Measurements from ENCODE around the gene L2HGDH.
A peak's percentile ranks its signal among the peaks of the same experiment; 100 is the strongest.

The L2HGDH gene

GRCh38 chr14:50272498-50272897, 39.5 kb downstream of the L2HGDH start:
- no peak for DNase-seq

- DNase-seq: no peak
Observed at GRCh38 chr14:50270932-50271331, 41.1 kb downstream of the L2HGDH start.

DNA sequence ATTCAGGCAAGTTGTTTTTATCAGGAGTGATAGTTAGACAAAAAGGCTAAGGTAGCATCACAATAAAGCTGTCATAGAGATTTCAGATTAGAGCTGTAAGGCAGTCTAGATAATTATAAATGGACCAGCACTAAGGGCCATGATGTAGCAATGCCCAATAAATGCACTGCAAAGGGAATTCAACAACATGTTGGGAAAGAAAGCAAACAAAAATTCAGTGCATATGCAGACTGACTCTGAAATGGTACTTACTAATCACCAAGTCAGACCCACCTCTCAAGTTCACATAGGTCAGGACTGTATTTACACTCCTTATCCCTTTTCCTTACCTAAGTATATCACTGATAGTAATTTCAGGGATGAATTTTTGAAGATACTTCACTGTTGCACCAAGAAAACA, 47.0 kb downstream of the L2HGDH start:
- no peak for DNase-seq

DNA sequence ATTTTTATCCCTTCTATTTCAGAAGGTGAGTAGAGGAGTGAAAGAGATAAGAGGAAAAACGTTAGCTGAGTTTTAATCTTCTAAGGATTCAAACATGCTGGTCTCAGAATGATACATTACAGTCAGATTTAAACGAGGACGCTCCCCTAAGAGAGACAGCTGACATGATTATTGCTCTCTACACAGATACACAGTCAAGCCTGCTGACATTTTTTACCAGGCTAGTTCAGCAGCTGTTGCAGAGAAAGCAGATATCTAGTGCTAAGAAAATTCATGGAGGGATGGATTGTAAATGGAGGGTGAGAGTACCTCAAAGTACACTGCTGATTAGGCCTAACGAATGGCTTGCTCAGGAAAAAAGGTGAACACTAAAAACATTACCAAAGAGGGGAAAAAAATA, 48.7 kb downstream of the L2HGDH start:
- no peak for DNase-seq

DNA sequence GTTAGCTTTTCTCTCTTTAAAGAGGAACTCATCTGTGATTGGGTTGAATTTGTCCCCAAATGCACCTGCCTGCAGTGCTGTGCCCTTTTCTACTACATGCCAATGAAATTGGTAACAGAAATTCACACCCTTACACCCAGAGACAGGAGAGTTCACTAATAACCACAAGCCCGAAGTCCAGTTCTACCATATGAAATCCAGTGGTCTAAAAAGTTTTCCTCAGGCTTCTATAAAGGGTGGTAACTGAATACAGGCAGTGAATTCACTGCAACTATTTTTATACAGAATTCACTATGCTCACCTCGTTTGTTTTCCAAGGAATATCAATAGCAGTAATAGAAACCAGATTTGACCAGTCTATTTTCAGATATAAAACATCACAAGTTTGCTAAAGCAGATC, 49.2 kb downstream of the L2HGDH start:
- DNase-seq: no peak

GRCh38 chr14:50260511-50260910, 51.5 kb downstream of the L2HGDH start:
- DNase-seq: peak; percentile 51

DNA sequence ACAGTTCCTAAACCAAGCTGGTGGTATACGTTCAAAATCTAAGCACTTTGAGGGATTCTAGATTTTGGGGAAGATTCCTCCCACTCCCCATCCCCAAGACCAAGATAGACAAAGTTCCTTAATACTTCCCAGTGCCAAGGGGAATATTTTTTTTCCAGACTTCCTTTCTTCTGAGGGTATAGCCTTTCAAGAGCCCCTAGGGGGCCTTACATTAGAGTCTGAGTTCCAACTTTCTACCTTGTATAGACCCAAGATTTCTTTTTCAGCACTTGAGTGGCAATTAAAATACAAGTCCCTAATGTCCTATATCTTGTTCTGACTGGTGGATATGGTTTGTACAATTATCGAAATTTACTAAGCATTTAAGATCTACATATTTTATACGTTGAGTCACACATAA, 52.0 kb downstream of the L2HGDH start:
- DNase-seq: no peak

DNA sequence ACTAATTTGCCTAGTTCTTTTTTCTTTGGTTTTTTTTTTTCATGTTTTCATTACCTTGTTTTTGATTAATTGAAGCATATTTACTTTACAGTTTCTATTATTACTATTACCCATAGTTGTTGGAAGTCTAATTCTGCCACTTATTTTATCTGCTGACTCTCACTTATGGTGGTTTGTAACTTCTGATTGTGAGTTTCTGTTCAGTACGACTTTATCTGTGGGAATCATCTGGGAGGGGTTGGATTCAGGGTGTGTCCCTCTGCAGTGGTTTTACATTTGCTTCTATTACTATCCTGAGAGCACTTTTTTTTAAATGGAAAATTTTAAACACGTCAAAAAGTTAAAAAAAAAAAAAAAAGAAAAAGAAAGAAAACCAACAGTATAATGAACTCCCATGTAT, 54.3 kb downstream of the L2HGDH start:
- no peak for DNase-seq

DNA sequence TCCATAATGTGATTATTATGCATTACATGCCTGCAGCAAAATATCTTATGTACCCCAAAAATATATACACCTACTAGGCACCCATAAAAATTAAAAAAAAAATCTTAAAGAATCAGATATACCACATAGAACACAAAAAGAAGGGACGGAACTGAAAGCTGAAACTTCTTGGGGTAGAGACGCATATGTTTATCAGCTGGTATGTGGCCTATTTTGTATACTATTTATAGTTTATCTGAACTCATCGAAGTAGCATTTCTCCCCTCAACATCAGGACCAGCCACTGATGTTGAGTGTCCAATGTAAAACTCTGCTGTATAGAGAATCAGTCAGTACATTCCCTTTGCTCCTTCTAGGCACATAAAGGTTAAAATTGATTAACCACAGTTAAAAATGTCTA, 57.8 kb downstream of the L2HGDH start:
- DNase-seq: no peak

- no peak for DNase-seq
Observed at GRCh38 chr14:50249136-50249775, 62.8 kb downstream of the L2HGDH start.

- DNase-seq: no peak
Observed at GRCh38 chr14:50247245-50247644, 64.8 kb downstream of the L2HGDH start.

GRCh38 chr14:50242566-50243310, 69.3 kb downstream of the L2HGDH start:
- no peak for DNase-seq

DNA sequence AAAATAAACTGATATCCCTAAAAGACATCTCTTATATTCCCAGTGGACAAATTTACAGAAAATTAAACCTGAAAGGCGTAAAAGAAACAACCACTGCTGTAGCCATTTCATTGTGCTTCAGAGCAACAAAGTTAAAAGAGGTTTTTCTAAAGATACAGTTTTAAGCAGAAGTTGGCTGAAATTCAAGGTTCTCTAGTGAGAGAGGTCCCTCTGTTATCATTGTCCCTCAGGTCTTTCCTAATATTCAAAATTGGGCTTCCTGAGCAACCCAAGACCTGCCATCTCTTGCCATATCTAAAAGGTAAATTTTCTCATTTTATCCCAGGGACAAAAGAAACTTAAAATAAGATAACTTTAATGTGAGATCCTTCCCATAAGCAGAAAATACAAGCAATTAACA, 69.9 kb downstream of the L2HGDH start:
- DNase-seq: no peak

DNA sequence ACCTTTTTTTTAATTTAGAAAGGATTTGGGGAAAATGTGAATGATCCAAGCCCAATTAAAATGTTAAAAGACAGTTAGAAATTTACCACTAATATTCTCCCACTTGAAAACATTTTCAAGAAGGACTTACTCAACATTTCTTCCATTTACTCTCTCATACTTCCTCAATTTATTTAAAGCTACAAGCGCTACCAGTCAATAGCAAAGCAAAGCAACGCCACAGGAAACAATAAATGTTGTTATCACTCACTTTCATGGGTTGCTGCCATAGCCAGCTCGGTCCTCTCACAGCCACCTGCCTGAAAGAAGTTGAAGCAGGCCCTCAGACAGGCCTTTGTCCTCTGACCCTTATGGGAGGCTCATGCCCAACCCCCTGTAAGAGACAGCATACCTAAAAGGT, 74.6 kb downstream of the L2HGDH start:
- no peak for DNase-seq

DNA sequence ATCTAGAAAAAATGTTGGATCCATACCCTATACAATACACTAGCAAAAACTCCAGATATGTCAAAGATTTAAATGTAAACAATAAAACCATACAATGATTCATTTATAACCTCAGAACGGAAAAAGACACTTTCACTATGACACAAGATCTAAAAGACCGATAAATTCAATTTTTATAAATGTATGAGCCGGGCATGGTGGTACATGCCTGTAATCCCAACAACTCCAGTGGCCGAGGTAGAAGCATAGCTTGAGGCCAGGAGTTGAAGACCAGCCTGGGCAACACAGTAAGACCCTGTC, 78.1 kb downstream of the L2HGDH start:
- DNase-seq: no peak

DNA sequence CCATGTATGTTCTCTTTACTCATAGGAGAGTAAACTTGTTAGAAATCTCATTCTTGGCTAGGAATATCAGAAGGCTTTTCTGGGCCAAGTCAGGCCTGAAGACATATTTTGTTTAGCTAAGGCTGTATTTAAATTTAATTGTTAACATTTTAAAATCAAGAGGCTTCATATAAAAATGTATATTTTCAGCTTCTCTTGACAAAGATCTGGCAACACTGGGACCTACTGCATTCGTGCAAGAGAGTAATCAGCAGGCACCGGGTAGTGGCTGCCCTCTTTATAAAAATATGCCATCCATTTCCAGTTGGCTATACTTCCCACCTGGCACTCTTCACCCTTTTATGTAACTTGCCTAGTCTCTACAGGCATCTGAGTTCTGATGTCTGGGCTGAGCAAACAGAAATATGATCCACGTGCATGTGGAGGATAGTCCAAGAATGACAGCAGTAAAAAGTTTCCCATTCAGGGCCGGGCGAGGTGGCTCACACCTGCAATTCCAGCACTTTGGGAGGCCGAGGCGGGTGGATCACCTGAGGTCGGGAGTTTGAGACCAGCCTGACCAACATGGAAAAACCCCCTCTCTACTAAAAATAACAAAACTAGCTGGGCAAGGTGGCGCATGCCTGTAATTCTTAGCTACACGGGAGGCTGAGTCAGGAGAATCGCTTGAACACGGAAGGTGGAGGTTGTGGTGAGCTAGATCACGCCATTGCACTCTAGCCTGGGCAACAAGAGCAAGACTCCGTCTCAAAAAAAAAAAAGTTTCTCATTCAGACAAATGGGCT, 78.7 kb downstream of the L2HGDH start:
- peak; percentile 42 for DNase-seq

DNA sequence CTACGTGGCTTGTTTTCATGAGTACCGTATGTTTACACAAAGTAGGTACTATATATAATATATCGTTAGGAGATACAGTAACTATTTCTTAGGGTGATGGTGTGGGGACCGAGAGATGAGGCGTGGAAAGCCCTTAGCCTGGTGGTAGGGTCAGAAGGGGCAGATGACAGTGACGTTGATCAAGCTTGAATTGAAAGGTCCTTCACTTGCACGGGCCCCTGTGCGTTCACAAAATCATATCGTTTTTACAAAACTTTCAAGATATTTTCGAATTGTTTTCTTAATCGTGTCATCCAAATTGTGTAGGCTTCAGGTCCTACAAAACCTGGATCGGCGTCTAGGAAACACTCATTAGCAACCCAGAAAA, 79.8 kb downstream of the L2HGDH start:
- no peak for DNase-seq

DNA sequence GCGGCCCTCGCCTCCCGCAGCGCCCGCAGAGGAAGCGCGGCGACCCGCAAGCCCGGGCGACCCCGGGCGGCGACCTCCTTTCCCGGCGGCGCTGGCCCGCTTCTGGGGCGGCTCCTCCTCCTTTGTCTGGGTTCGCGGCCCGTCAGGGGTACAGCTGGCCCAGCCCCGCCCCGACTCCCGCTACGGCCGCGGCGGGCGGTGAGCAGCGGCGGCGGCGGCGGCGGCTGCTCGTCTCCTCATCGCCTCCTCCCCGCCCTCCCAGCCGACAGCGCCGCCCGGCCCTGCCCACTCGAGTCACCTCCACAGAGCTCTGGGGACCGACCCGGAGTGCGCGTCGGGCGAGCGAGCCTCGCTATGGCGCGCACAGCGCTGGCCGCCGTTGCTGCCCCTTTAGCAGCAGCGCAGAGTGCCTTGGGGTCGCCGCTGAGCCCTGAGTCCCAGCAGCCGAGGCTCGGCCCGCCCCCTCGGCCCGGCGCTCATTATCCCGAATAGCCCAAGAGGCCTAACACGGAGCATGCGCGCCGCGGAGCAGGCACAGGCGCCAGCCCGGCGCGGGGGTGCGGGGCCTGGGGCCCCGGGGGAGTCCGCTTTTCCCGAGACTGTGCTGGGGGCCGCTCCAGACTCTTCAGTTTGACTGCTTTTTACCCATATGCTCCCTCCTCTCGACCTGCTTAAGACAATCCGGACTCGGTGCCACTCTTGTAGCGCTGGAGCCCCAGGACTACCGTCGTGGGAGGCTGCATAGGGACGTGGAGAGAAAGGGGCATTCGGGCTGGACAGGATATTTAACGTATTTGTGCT, 80.4 kb downstream of the L2HGDH start, which contains the start of gene SOS2:
SOS2 (minus strand) TSS at position 104 of the 801 bp plus-strand sequence. CDS start 295 bp downstream, outside the sequence.
- peak; percentile 88 for DNase-seq

GRCh38 chr14:50230701-50231474, 81.1 kb downstream of the L2HGDH start:
- DNase-seq: peak; percentile 45

DNA sequence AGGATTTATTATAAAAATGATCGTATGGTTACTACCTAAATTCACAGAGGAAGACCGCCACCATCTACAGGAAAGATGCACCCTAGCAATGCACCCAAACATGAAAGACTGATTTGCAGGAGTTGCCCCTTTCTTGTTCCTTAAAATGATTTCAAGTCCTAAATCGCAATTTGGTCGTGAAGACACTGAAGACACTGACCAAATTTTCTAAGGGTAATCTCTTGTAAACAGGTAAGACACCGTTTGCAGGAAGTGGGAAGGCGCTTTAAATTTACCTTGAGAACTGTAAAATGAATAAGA, 81.7 kb downstream of the L2HGDH start:
- peak; percentile 44 for DNase-seq

- no peak for DNase-seq
Observed at GRCh38 chr14:50229681-50230080, 82.3 kb downstream of the L2HGDH start.

- no peak for DNase-seq
Observed at GRCh38 chr14:50228313-50228712, 83.7 kb downstream of the L2HGDH start.

GRCh38 chr14:50225974-50226297, 86.1 kb downstream of the L2HGDH start:
- DNase-seq: no peak
